HG02678 (cell line): ENCODE results near the gene PHF21A.
A peak's percentile ranks its signal among the peaks of the same experiment; 100 is the strongest.
"Not testable (repeated sequence)": the region's sequence is repeated elsewhere in the genome, so short reads cannot be mapped to it uniquely, and the experiment has no call there.

Experiments
- ATAC-seq: cut with Tn5 transposase; IDR thresholded peaks from one replicate; pipeline ENCODE4 v1.9.1; 2021; ENCODE audit warnings: mild to moderate bottlenecking, moderate library complexity; ENCODE audit not compliant: unreplicated experiment

PHF21A gene

GRCh38 chr11:46120346-46121300 is 631 bp downstream of the PHF21A start:
- ATAC-seq: peak; percentile 6

DNA sequence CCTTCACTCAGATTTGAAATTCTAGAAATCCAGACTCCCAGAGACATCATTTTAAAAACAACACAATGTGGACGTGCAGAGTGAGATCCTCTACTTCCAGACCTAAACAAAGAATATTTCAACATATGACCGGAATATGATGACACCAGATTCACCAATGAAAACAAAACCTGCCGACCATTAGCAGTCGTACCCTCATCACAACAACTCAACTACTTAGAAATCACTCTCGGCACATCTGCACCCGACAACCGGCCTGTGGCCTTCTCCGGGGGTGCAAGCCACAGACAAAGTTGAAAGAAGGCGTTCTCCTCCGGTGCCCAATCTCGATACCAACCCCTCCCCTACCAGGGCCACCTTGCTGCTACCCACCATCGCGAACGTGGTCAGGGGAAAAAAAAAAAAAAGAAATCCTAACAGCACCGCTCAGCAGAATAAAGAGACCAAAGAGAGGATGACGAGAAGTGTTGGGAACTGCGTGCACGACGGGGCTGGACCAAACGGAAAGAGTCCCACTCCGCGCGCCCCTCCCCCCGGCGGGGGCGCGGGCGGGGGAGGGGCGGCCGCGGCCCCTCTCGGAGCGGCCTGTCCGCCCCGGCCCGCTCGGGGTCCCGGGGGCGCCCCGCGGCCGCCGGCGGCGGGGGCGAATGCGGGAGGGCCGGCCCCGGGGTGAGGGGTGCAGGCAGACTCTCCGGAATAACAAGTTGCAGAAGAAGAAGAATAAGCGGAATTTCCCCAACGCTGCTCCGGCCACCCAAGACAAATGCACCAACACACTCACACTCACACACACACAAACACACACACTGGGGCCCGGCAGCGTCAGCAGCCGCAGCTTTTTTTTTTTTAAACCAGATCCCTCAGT is 1.7 kb downstream of the PHF21A start:
- no peak for ATAC-seq

DNA sequence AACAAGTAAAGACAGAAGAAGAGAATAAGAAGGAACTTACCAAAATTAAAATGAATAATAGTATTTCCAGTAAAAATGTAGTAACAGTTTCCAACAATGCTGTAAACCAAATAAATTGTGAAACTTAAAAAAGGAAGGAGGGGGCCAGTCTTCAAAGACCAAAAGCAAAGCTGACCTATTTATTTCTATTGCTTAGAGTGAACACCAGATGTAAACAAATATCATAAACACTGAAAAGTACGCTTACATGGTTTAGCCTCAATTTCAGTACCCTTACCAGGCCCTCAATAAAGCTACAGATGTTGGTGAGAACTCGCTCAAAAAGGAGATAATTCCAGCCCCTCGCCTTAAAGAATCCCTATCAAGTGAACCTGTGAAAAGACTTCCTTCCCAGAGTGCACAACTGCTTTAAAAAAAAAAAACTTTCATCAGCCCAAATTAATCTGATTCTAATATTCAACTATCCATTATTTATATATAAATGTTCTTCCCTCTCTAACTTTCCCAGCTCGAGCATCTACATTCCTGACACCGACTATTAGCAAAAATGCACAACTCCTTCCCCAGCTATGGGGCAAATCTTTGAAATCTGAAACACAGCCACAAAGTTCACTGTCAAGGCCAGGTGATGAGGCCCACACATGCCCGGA is 2.4 kb downstream of the PHF21A start:
- no peak for ATAC-seq

DNA sequence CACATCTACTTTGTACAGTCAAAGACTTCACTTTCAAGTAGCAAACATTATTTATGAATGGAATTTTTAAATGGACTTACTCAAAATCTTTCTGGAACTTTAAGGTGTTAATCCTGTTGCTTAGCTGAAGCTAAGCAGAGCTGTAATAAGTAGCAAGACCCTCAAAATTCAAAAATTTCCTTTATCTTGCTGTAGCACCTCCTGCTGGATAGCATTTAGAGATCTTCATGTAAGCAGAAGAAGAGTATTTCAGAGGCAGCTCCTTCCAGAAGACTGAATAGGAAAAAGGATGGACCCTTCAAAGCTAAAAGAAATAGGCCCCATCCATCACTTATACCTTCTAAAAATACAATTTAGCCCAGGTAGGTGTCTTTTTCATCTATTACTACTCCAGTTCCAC is 3.4 kb downstream of the PHF21A start:
- no peak for ATAC-seq

- ATAC-seq: not testable (repeated sequence)
Observed at GRCh38 chr11:46116712-46117037, 4.6 kb downstream of the PHF21A start.

DNA sequence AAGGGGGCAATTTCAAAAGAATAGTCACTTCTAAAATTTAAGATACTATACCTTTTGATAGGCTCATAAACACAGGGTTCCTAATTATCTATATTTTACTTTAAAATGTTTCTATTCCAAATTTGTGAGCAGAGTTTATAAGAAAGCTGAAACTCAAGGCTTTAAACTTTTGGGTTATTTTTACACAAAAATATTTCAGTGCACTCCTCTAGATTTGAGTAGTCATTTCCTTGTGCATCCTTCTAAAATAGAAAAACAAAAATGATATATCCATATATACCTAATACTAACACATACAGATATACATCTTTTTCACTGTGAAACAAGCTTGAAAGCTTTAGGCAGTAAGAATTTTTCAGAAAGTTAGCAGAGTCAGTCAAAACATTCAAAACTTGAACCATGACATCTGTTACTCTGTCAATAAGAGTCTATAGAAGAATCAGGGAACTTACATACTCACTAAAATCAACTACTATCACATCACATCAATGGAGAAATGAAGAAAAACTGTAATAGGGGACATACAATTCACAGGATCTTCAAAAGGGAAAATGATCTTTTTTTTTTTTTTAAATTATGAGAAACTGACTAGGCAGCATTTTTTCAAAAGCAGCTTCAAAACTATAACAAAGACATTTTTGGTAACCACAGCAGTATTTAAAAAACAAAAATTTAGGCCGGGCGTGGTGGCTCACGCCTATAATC is 5.1 kb downstream of the PHF21A start:
- ATAC-seq: no peak

DNA sequence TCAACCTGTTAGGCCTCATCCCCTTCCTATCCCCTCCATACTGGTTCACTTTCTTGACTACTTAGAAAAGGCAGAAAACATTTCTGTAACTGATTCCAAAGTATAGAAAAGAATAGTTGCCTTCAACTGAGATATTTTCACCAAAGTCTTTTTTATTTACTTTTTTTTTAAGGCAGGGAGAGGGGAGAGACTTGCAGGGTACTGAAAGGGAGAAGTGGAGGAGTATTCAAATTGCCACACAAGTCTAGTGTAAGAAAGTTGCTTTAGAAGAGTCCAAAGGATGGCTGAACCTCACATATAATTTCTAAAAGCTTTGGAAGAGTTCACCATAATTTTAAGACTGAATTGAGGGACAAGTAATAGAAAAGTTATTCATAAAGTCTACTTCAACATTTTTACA is 6.3 kb downstream of the PHF21A start:
- ATAC-seq: no peak

DNA sequence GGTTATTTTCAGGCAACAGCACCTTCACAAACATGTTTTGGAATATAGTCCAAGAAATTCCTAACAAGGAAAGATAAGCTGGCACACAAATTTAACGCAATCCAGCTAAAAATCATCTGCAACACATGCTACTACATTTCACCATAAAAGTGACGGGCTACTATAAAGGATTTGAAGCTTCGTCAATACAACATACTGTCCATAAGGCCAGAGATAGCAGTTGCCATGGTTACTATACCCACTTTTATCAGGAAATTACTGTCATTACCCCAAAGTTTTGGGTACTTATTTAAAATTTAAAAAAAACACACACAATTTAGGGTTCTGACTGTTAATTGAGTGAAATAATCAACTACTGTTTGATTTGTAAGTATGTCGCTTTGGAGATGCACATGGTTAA is 6.9 kb downstream of the PHF21A start:
- no peak for ATAC-seq

- peak; percentile 74 for ATAC-seq
Observed at GRCh38 chr11:46112961-46113607, 8.2 kb downstream of the PHF21A start.

DNA sequence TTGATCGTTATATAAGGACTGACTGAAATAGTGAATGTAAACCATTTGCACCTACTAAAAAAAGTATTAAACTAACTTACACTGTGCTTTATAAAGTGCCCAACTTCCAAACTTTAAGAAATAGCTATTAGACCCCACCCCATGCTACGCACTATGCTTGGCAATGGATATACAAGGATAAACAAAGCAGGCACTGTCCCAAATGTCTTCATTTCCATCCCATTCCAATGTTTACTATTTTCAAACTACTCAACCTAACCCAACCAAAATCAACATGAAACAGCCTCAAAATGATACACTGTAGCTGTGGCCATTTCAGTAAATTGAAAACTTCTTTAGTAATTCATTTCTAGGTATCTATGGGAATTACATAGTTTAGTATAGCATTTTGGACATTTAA is 12.5 kb downstream of the PHF21A start:
- ATAC-seq: no peak

DNA sequence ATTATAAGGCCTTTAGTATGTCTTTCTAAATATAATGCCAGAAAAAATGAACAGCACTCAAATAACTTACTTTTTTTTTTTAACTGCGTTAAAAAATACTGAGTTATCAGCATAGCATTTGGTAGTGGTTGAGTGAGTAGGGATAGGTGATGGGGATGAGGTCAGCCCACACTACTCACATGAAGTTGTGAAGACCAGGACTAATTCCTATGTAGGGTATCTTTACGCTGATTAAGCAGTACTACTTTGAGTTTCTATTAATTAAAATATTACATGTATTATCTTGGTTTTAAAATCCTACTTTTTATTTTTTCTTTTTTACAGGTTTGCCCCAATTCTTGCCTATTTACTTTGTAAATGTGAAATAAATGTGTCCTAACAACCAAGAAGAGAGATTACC is 13.5 kb downstream of the PHF21A start:
- no peak for ATAC-seq

DNA sequence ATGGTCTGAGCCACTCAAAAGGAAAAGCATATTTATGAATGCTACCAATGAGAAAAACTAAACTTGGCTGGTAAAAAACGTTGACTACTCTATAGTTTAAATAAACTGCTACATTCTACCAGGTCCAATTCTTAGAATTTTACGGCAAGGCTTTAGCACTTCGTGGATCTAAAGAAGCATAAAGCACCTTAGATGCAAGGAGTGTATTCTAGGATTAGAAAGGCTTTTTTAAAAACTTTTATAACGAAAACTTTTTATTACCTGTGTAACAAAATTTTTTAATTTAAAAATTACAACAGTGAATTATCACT is 13.9 kb downstream of the PHF21A start:
- no peak for ATAC-seq

- no peak for ATAC-seq
Observed at GRCh38 chr11:46106530-46107407, 14.5 kb downstream of the PHF21A start.

- ATAC-seq: no peak
Observed at GRCh38 chr11:46105926-46106325, 15.3 kb downstream of the PHF21A start.

- no peak for ATAC-seq
Observed at GRCh38 chr11:46105134-46105628, 16.1 kb downstream of the PHF21A start.

- no peak for ATAC-seq
Observed at GRCh38 chr11:46102843-46103242, 18.4 kb downstream of the PHF21A start.

GRCh38 chr11:46100670-46101069 is 20.6 kb downstream of the PHF21A start:
- peak; percentile 86 for ATAC-seq

DNA sequence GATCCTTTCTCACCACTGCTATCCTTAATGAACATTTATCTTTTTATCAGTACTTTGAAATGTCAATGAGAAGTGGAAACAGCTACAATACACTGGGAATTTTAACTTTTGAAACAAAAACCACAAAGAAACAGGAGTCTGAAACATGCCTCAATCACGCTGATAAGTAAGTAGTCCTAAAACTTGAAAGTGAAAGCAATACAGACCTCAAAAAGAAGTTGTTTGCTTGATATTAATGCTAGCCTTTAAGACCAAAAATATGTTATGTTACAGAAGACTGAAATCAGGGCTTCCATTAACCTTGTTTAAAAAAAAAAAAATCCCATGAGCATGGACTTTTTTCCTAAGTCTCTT is 21.3 kb downstream of the PHF21A start:
- ATAC-seq: no peak

- ATAC-seq: no peak
Observed at GRCh38 chr11:46090375-46090774, 30.9 kb downstream of the PHF21A start.
